GM18520 (cell line): Measurements from ENCODE around the gene STAT4.

Experiments used
- ATAC-seq: cut with Tn5 transposase; IDR thresholded peaks from one replicate; pipeline ENCODE4 v1.9.1; 2021; ENCODE audit not compliant: unreplicated experiment

The STAT4 gene

DNA sequence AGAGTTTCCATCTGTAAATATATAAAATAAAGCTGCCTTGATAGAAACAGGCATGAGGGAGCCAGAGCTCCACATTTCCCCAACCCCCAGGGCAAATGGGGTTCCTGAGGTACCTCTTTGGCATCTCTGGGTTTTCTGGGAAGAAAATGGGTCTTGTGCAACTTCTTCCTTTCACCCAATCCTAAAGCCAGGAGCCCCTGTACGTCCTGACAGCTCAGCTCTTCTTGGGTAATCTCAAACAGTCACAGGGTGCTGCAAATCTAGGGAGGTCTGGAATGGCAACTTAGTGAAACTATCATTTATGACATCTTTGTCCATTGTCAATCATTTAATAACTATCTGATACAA lies 100.2 kb downstream of the STAT4 start:
- ATAC-seq = no peak

DNA sequence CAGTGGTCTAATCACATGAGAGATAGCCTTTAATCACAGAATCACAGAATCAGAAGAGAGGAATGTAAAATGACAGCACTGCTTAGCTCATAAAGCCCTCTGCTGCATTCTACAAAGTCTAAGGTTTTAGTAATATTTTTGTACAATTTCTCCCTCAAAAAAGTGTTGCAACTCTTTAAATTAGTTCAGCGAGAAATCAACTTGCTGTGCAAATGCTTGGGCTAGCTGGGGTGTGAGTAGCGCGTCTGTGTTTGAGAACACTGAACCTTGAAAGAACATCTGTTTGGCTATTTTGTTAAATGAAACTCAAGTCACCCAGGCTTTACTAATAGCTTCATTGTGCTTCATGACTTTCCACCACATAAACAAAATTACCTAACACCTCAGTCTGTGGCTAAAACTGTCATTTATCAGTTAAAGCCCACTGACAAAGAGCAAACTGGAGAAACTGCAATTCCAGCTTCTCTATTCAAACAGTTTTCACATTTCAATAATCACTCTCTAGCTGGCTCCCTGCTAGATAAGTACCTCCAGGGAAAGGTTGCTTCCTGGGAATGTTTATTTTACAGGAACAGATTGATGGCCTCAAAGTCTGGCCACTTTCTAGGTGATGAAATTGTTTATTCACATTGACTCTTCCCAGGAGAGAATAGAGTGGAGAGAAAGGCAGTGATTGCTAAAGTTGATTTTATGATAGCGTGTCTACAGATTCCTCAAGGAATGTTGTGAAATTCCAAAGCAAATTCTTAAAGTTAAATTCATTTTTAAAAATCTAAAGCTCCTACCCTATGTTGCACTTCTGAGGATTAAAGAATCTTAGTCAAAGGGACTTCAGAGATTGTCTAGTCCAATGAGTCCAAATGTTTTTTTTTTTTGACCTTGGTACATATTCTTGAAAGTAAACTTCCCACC lies 100.8 kb downstream of the STAT4 start:
- ATAC-seq = peak; percentile 84

DNA sequence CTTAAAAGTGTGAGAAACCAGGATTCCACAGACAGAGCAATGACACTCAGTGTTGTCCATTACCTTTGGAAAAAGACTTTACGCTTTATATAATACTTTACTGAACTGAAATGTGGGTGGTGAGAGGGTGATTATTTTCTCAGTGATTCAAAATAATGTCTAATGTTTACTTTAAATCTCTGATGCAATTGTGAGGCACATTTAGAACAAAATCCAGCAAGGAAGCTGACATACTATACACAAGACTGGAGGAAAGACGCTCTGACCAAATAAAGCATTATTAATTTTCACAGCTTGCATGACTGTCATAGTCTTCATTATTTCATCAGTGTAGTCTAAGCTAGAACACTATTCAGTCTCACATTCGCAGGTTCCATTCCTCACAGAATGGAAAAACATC lies 102.7 kb downstream of the STAT4 start:
- ATAC-seq = no peak

GRCh38 chr2:191045141-191045540 lies 105.7 kb downstream of the STAT4 start:
- ATAC-seq = no peak

- no peak for ATAC-seq
Measured at GRCh38 chr2:191043438-191043837, 107.4 kb downstream of the STAT4 start.

DNA sequence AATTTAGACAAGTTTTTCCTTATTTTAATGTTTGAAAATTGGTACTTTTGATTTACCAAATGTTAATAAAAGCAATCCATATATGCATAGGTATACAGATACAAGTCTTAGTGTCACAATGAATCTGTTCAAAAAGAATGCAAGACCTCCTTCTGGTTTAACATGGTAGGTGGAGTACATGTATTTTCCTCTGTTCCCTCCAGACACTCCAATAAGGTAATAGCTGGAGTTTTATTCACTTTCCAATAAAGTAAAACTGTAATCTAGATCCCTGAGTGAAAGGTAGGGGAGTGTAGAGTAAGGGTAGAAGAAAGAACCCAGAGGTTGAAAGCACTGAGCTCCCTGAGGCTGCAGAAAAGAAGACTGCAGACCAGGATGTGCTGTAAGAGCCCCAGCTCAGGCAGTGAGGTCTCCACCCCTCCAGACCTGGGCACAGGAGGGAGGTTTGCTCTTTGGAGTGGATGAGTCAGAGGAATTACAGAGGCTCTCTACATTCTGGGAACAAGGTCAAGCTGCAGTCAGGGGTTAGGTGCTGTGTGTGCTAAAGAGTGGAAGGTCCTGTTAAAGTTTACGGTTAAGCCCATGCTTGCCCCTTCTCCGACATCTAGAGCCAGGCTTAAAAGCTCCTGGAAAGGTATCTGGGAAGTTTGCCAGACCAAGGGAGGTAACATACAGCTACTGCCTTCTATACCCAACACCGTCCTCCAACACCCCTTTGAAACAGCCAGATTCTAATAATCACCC lies 109.2 kb downstream of the STAT4 start:
- ATAC-seq = no peak

DNA sequence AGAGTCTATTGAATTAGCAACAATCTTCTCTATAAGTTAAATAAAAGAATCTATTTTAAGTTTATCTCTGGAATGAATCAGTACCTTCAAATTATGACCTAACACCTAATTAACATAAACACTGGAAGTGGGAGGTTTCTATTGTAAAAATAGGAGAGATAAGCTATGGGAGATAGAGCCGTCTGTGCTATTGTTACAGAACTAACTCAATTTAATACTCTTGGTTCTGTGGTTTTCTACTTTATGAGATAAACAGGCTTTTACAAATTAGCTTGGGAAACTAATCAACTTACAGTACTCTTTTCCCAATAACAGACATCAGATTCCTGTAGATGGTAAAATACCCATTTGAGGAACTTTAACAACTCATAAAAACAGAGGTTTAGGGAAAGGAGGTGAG lies 111.2 kb downstream of the STAT4 start:
- no peak for ATAC-seq

DNA sequence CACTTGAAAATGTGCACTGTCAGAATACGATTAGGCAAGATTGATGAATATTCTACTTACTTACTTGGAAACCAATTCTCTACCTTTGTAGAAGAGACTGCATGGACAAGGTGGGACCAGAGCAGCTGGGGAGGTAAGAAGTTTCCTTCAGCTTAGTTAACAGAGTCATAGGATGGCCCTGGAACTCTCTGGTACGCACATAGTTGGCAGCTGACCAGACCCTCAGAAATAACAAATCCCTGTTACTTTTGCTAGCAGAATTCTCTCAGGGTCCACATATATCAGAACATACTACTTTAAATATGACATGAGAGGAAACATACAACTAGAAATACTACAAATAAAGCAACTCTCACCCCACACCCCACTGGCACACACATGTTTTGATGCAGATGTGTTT lies 112.1 kb downstream of the STAT4 start:
- ATAC-seq = no peak

DNA sequence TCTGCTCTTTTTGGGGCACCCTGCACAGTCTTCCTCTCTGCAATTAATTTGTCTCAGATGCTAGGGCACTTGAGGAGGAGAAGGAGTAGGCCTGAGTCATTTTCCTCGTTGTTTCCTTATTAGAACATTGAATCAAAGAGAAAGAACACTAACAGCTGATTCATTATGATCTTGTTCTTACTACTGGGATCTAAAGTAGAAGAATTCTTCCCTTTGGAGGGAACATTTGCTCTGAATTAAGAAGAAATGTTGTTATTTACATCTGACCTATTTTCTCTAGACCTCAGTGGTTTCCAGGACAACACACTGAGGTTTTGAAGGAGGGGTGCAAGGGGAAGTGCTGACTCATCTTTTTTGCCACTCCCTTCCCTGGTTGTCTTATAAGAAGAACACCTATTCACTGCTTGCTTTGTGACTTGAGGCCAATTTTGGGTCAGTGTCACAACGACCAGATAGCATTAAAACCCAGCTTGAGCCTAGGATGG lies 112.5 kb downstream of the STAT4 start:
- peak; percentile 58 for ATAC-seq

DNA sequence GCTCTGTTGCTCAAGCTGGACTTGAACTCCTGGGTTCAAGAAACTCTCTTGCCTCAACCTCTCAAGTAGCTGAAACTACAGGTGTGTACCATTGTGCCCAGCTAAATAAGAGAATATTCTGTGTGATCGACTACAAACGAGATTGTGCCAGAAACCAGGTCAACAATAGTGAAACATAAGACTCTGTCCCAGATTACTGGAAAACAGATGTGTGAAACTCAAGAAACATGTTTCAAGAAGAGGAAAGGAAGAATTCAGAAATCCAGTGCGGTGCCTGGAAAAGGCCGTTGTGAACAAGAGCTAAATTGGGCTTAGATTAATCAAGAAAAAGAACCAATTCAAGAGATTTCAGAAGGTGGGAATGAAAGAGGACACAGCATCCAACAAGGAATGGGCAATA lies 113.4 kb downstream of the STAT4 start:
- ATAC-seq = no peak

DNA sequence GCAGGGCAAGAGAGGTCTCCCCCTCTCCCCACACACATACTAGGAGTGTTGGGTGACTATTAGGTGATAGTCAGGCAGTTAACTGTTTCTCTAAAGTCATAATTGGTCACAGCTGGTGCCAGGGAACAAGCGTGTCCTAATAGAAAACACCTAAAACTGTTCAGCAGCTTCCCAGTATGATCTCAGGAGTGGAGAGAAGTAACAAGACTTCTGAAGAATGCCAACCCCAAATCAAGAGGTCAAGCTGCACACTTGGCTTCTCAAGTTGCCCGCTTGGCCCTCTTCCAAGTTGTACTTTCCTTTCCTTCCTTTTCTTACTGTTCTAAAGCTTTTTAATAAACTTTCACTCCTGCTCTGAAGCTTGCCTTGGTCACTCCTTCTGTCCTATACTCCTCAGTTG lies 114.4 kb downstream of the STAT4 start:
- no peak for ATAC-seq

DNA sequence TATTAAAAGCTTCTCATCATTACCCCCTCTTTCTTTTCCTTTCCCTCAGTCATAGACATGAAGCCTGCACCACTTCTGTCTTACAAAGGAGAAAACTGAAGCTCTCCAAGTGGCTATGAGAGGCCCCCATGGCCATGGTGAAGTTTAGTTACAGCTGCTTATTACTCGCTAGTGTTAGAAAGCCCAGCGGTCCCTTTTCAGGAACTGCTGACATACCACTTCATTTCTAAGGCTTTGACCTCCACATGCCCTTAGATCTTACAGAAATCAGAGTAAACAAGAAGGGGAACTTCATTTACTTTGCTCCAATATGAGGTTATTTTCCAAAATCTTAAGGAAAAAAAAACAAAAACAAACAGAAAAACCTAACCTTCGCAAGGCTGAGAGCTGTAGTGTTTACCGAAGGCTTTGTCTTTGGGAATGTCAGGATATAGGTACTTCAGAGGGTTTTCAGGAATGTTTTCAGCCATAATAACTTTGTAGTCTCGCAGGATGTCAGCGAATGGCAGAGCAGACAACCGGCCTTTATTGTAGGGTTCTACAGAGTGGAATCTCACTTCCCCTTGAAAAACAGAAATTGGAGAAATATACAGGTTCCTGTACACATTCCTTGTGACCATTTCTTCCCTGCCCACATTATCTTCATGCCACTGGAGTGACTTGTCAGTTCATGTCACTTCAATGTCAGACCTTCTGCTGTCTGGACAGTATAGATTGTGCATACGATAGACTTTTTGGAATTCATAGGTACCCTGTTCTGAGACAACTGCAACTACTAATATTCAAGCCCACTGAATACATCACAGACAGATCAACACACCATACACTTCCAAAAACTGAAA lies 118.0 kb downstream of the STAT4 start:
- ATAC-seq = no peak

GRCh38 chr2:191031256-191031655 lies 119.5 kb downstream of the STAT4 start:
- no peak for ATAC-seq

- peak; percentile 85 for ATAC-seq
Measured at GRCh38 chr2:191030521-191031154, 120.2 kb downstream of the STAT4 start.

DNA sequence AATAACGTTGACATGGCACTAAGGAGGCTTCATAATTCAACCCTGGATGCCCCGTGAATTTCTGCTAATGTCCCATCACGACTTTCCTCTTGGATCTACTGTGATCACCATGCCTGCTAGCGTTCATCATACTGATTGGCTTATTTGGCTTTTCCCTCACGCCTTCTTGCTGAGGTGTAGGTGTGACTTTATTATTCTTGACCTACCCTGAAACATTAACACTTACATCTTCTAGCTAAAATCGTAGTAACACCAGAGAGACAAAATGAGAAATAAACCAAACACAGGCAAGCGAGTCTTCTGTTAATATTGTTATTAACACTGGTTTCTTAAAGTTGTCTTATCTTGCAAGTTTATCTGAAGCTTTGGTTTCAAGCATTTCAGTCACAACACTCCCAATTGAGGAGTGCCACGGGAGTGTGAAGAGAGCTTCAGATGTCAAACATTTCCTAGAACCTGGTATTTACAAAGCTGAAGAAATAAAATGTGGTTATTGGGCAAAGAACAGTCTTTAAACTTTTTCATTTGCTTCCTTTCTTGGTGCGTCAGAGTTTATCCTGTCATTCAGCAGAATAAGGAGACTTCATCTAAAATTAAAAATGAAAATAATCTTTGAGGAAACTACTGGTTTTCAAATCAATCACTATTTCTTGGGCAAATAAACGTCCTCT lies 121.4 kb downstream of the STAT4 start:
- ATAC-seq = no peak

DNA sequence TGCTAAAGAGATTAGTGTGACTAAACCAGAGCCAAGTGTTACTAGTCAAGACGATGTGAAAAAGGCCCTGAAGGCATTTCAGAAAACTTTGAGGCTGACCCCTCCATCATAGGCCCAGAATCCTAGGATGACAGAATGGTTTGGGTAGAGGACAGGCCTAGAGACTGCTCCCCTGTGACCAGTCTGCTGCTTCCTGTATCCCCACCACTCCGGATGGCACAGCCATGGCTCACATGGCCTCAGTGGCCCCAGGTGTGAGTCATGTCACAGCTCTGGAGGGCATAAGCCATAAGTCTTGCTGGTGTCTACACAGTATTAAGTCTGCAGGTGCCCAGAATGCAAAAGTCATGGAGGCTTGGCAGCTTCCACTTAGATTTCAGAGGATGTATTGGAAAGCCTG lies 124.4 kb downstream of the STAT4 start:
- no peak for ATAC-seq

DNA sequence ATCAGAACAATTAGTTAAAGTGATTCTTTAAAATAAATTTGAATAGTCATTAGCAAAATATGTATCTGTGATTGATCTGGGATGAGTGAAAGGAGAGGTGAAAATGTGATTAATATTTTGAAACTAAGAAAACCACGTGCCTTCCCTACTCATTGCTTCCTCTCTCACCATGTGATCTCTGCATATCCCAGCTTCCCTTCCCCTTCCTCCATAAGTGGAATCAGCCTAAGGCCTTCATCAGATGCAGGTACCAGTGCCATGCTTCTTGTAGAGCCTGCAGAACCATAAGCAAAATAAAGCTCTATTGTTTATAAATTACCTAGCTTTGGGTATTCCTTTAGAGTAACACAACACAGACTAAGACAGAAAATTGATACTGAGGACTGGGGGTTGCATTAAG lies 125.7 kb downstream of the STAT4 start:
- no peak for ATAC-seq

DNA sequence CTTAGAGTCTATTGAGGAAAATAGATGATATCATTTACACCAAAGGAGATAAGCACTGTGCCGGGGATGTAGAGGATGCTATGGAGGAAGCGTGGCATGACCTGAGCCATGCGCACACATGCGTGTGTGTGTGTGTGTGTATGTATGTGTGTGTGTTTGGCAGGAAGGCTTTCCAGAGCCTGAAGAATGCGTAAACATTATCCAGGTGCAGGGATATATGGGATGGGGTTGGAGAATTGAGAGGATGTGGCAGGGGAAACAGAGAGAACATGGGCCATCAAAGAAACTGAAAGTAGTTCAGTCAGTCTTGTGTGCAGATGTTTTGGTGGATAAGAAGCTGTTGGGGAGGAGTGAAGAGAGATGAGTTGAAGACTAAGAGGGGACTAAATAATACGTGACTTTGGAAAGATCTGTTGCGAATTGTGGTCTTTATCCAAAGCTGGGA lies 127.5 kb downstream of the STAT4 start:
- ATAC-seq = no peak

DNA sequence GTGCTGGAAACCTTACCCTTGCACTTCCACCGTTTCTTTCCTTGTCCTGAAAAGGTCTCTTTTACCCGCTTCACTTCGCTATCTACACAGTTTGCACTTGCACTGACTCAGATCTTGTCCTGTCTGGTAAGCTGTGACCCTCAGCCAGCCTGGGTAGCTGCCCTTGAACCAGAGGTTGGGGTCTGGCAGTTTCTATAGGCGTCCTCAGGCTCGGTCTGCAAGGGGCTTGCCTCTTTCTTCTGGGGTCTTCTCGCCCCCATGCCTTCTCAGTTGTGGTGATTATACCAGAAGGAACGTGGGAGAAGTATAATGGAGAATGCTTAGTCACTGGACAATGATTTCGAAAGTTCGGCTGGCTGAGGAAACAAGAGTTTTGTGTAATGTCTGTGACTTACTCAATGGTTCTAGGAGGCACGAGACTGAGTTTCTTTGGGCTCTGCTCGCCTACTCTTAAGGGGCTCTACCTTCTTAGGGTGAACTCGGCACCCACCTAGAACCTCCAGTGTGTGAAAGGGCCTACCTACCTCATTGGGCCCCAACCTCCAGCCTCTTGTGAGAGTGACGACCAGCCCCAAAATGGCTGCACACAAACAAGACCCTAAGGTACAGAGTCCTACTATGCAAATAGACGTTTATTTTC lies 129.9 kb downstream of the STAT4 start:
- ATAC-seq = peak; percentile 6
